Vagina (tissue), 2 donors: Measurements from ENCODE around the gene TYSND1.

Source experiments
- CTCF ChIP-seq, 3 experiments: fragments of 450-650 bp in 2 of 3; fragments of 200-600 bp in 1 of 3; sonication (generic) in 1 of 3; IDR thresholded peaks; one replicate each; pipeline ENCODE4 v1.5.1; 2017 to 2019; ENCODE audit warnings: antibody characterized with exemption in 3 of 3, mild to moderate bottlenecking in 2 of 3, moderate library complexity in 2 of 3
- POLR2AphosphoS5 ChIP-seq, 2 donors: sonication (generic); formaldehyde crosslinking; IDR thresholded peaks; one replicate each; pipeline ENCODE4 v1.9.0; 2017; ENCODE audit warnings: antibody characterized with exemption in 2 of 2, mild to moderate bottlenecking in 2 of 2, low read depth in 1 of 2; ENCODE audit not compliant: insufficient read depth in 1 of 2

GRCh38 chr10:70163448-70163847, 16.9 kb upstream of the TYSND1 start:
- no peak for TF ChIP-seq CTCF (IDR thresholded peaks at IDR 0.05)
- TF ChIP-seq POLR2AphosphoS5 (IDR thresholded peaks at IDR 0.05; ENCODE audit: insufficient read depth in 1 of 2, low read depth in 1 of 2) = no peak
